ENCODE results near the gene FASTKD3.

FASTKD3 gene

DNA sequence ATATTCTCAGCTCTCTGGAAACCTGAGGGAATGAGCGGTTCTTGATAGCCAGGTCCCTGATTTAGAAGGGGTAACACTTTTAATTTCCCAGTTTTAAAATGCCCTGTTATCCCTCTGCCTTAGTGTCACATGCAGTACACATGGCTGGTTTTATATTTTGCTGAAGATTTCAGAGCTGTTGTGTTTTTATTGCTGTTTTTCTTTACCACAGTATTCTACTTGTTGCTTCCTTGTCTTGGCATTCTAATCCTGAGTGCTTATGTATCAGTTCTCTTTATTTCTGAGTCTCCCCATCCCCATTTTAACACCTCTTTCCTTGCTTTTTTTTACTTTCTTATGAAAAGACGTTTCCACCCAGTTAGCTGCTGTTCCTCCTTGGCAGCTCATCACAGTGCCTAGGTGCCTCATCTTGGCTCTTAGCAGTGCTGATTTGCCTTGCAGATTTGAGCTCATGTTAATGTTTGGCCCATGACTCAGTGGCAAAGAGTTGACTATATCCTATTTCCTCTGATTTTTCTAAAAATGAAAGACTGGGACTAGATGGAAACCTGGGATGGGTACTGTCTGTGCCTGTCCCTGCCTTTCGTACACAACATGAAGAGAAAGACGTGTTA, 3.8 kb upstream of the FASTKD3 start:
- peaks cover 2% of the 10 kb centered on the region; the same call in 1 of the 2 replicates for H4K20me1 ChIP-seq (ENCODE audit: insufficient read depth, low read length)
- no peak overlapping the region for H3K9ac ChIP-seq (ENCODE audit: low read length)

DNA sequence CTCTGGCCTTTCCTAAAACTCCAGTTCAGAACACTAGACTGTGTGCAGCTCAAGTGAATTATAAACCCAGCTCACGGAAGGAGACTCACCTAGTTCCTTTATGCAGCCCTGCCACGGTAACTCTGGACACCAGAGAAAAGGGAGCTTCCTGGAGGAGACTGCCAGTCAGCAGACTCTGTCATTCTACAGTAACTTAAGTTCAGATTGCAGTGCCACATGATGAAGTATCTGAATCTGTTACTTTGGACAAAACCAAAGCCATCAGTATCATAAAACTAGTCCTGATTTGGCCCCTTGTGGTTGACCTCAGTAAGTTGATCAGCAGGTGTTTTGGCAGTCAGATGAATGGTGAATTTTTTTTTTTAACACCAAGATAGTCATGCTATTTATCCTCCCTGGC, 2.8 kb upstream of the FASTKD3 start:
- Histone ChIP-seq H3K9me2 (ENCODE audit: low read depth, low read length) (no peaks in the 10 kb centered on the region), H3F3A (ENCODE audit: insufficient read depth, low read length) (no peaks in the 10 kb centered on the region), H2AFZ (ENCODE audit: low read length) (no peak overlapping the region), H3K27me3 (ENCODE audit: insufficient read depth, low read length) (no peaks in the 10 kb centered on the region), H4K20me1 (ENCODE audit: insufficient read depth, low read length) (peaks cover 2% of the 10 kb centered on the region; the same call in 1 of the 2 replicates), H3K4me1 (ENCODE audit: insufficient read depth, low read length, severe bottlenecking) (peaks cover 47% of the 10 kb centered on the region), H3K9ac (ENCODE audit: low read length) (peak overlapping the region; percentile 98; the same call in 1 of the 2 replicates), H3K9me3 (ENCODE audit: low read length) (no peaks in the 10 kb centered on the region), H3K36me3 (ENCODE audit: insufficient read depth, low read length) (peaks cover 61% of the 10 kb centered on the region), H3K27ac (ENCODE audit: low read depth, low read length, poor library complexity, severe bottlenecking) (peak overlapping the region; percentile 20), H3K79me2 (ENCODE audit: insufficient read depth, low read length) (peaks cover 75% of the 10 kb centered on the region), H3K4me3 (ENCODE audit: low read depth, low read length, poor library complexity, severe bottlenecking) (no peak overlapping the region), H3K4me2 (ENCODE audit: low read length) (peak overlapping the region; percentile 93; the same call in 1 of the 2 replicates)
- TF ChIP-seq, protein P1, sequence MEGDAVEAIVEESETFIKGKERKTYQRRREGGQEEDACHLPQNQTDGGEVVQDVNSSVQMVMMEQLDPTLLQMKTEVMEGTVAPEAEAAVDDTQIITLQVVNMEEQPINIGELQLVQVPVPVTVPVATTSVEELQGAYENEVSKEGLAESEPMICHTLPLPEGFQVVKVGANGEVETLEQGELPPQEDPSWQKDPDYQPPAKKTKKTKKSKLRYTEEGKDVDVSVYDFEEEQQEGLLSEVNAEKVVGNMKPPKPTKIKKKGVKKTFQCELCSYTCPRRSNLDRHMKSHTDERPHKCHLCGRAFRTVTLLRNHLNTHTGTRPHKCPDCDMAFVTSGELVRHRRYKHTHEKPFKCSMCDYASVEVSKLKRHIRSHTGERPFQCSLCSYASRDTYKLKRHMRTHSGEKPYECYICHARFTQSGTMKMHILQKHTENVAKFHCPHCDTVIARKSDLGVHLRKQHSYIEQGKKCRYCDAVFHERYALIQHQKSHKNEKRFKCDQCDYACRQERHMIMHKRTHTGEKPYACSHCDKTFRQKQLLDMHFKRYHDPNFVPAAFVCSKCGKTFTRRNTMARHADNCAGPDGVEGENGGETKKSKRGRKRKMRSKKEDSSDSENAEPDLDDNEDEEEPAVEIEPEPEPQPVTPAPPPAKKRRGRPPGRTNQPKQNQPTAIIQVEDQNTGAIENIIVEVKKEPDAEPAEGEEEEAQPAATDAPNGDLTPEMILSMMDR (IDR thresholded peaks at IDR 0.05; ENCODE audit: low read length): no peak
- TF ChIP-seq EZH2 (IDR thresholded peaks at IDR 0.05; ENCODE audit: borderline replicate concordance, low read length): no peak

More for the DNA sequence above, 3.8 kb upstream of the FASTKD3 start:
- TF ChIP-seq, protein P1 (IDR thresholded peaks at IDR 0.05; ENCODE audit: low read length): no peak
- TF ChIP-seq EZH2 (IDR thresholded peaks at IDR 0.05; ENCODE audit: borderline replicate concordance, low read length): no peak
- H3K4me3 ChIP-seq (ENCODE audit: low read depth, low read length, poor library complexity, severe bottlenecking): no peak overlapping the region
- H3K36me3 ChIP-seq (ENCODE audit: insufficient read depth, low read length): peaks cover 63% of the 10 kb centered on the region
- no peak overlapping the region for H2AFZ ChIP-seq (ENCODE audit: low read length)
- no peak overlapping the region for H3K27ac ChIP-seq (ENCODE audit: low read depth, low read length, poor library complexity, severe bottlenecking)
- H3K79me2 ChIP-seq (ENCODE audit: insufficient read depth, low read length): peaks cover 67% of the 10 kb centered on the region
- H3K9me2 ChIP-seq (ENCODE audit: low read depth, low read length): no peaks in the 10 kb centered on the region
- no peaks in the 10 kb centered on the region for H3F3A ChIP-seq (ENCODE audit: insufficient read depth, low read length)
- peaks cover 37% of the 10 kb centered on the region for H3K4me1 ChIP-seq (ENCODE audit: insufficient read depth, low read length, severe bottlenecking)
- H3K4me2 ChIP-seq (ENCODE audit: low read length): no peak overlapping the region
- no peaks in the 10 kb centered on the region for H3K27me3 ChIP-seq (ENCODE audit: insufficient read depth, low read length)
- H3K9me3 ChIP-seq (ENCODE audit: low read length): no peaks in the 10 kb centered on the region

DNA sequence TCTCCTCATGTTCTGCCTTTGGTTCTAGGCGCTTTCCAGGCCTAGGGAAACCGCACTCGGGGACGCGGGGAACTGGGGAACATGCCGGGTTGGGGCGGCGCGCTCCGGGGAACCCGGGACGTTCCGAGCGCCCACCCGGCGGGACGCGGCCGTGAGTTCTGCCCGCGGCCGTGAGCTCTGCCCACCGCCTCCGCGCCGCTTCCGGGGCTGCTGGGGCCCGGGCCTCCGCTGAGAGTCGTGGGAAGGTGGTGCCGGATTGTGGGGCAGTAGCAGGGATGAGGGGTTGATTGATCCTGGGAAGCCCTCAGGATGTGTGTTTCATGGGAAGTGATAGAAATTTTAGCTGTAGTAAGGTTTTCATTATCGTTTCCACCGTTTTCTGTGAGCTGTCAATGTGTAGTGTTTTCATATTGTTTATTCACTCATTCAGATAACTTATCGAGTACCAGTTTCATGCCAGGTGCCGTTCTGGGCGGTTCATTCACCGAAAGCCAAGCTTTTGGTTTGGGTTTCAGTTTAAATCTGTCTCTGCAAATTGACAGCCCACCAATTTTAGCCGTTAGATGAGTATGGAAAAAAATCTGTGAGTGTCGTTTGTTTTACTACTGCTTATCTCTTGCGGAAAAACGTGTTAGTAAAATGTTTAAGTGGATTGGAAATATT, 774 bp upstream of the FASTKD3 start:
- H4K20me1 ChIP-seq (ENCODE audit: insufficient read depth, low read length): peaks cover 2% of the 10 kb centered on the region; the same call in 1 of the 2 replicates
- H3K36me3 ChIP-seq (ENCODE audit: insufficient read depth, low read length): peaks cover 59% of the 10 kb centered on the region
- H3K9ac ChIP-seq (ENCODE audit: low read length): peak overlapping the region; percentile 98
- peaks cover 77% of the 10 kb centered on the region for H3K79me2 ChIP-seq (ENCODE audit: insufficient read depth, low read length)
- peak overlapping the region; percentile 93 for H3K4me2 ChIP-seq (ENCODE audit: low read length)
- no peaks in the 10 kb centered on the region for H3K9me3 ChIP-seq (ENCODE audit: low read length)
- H3K27ac ChIP-seq (ENCODE audit: low read depth, low read length, poor library complexity, severe bottlenecking): no peak overlapping the region
- H3F3A ChIP-seq (ENCODE audit: insufficient read depth, low read length): no peaks in the 10 kb centered on the region
- no peaks in the 10 kb centered on the region for H3K27me3 ChIP-seq (ENCODE audit: insufficient read depth, low read length)
- peak overlapping the region; percentile 99 for H3K4me3 ChIP-seq (ENCODE audit: low read depth, low read length, poor library complexity, severe bottlenecking)
- peaks cover 53% of the 10 kb centered on the region for H3K4me1 ChIP-seq (ENCODE audit: insufficient read depth, low read length, severe bottlenecking)
- H2AFZ ChIP-seq (ENCODE audit: low read length): no peak overlapping the region
- no peaks in the 10 kb centered on the region for H3K9me2 ChIP-seq (ENCODE audit: low read depth, low read length)
- TF ChIP-seq, protein P1 (IDR thresholded peaks at IDR 0.05; ENCODE audit: low read length): no peak
- TF ChIP-seq EZH2 (IDR thresholded peaks at IDR 0.05; ENCODE audit: borderline replicate concordance, low read length): no peak
